ENCODE data around the gene PARVB. TPM values are rescaled to one million over a fixed set of nuclear protein-coding genes. Genes with fewer than 3 reads are reported as not detected.
A peak's percentile ranks its signal among the peaks of the same experiment; 100 is the strongest.

The PARVB gene
- total and polyA plus RNA-seq, 10 of the 15 experiments (the other 5 are each of a cell fraction or from before 2014, with no cell fraction given) = 5.2 to 264 (median 76.0) TPM

DNA sequence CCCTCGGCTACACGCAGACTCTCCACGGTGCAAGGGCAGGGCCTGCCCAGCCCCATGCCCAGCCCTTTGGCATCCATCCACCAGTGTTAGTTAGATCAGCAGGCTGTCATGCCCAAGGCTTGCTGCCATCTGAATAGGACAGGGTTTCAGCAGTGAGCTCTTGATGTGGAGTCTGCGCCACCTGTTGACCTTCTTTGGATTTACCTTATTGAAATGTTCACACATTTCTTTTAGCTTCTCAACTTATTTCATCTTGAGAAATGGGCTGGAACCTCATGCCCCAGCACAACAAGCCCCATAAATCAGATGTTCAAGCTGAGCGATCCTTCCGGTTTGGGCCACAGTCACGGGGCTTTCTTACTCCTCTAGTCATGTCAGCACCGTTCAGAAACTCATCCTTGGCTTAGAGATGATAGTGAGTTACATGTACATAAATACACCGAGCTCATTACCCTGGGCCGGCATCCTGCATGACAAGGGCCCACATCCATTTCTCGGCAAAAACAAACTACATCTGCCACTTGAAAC, 61.7 kb downstream of the PARVB start:
- Histone ChIP-seq H3K4me1 (ENCODE audit: control insufficient read depth, insufficient read depth, low read length) (no peaks in the 10 kb centered on the region), H4K20me1 (ENCODE audit: control insufficient read depth, insufficient read depth) (0 out of 2 replicates have a peak, but pooled peaks cover 4% of the 10 kb centered on the region), H3K36me3 (ENCODE audit: control insufficient read depth in 2 of 2, insufficient read depth in 2 of 2, low read length in 1 of 2) (peaks cover 13 to 14% of the 10 kb centered on the region in 2 experiments), H3K79me2 (ENCODE audit: control insufficient read depth, insufficient read depth, low read length) (peaks cover 6% of the 10 kb centered on the region), H3K9me3 (replicated peaks; ENCODE audit: control insufficient read depth, insufficient read depth, low read length) (no peaks in the 10 kb centered on the region; the same call in 2 of the 3 replicates), H3K27me3 (replicated peaks in 1 of 2; ENCODE audit: control insufficient read depth in 2 of 2, insufficient read depth in 2 of 2, low read length in 1 of 2) (no peaks in the 10 kb centered on the region), H3K27ac (ENCODE audit: control insufficient read depth, insufficient read depth) (no peak overlapping the region), H3K9ac (ENCODE audit: control insufficient read depth, insufficient read depth, low read length) (no peak overlapping the region), H3K4me2 (ENCODE audit: control insufficient read depth, insufficient read depth) (no peak overlapping the region), H3K4me3 (no peak overlapping the region), H2AFZ (ENCODE audit: control insufficient read depth, low read depth, low read length) (no peak overlapping the region)
- TF ChIP-seq RAD21 (IDR thresholded peaks at IDR 0.05; ENCODE audit: insufficient read depth, low read depth, low read length) (peak; percentile 86), LARP7 (IDR thresholded peaks at IDR 0.05) (0 out of 2 replicates have a peak, but pooled peaks have one; percentile 25), SMC3 (IDR thresholded peaks at IDR 0.05; ENCODE audit: borderline replicate concordance, low read length) (peak; percentile 77; the same call in 1 of the 2 replicates)
- TF ChIP-seq, protein P1, sequence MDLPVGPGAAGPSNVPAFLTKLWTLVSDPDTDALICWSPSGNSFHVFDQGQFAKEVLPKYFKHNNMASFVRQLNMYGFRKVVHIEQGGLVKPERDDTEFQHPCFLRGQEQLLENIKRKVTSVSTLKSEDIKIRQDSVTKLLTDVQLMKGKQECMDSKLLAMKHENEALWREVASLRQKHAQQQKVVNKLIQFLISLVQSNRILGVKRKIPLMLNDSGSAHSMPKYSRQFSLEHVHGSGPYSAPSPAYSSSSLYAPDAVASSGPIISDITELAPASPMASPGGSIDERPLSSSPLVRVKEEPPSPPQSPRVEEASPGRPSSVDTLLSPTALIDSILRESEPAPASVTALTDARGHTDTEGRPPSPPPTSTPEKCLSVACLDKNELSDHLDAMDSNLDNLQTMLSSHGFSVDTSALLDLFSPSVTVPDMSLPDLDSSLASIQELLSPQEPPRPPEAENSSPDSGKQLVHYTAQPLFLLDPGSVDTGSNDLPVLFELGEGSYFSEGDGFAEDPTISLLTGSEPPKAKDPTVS (IDR thresholded peaks at IDR 0.05; ENCODE audit: low read depth, low read length) = no peak
- TF ChIP-seq, protein P2, sequence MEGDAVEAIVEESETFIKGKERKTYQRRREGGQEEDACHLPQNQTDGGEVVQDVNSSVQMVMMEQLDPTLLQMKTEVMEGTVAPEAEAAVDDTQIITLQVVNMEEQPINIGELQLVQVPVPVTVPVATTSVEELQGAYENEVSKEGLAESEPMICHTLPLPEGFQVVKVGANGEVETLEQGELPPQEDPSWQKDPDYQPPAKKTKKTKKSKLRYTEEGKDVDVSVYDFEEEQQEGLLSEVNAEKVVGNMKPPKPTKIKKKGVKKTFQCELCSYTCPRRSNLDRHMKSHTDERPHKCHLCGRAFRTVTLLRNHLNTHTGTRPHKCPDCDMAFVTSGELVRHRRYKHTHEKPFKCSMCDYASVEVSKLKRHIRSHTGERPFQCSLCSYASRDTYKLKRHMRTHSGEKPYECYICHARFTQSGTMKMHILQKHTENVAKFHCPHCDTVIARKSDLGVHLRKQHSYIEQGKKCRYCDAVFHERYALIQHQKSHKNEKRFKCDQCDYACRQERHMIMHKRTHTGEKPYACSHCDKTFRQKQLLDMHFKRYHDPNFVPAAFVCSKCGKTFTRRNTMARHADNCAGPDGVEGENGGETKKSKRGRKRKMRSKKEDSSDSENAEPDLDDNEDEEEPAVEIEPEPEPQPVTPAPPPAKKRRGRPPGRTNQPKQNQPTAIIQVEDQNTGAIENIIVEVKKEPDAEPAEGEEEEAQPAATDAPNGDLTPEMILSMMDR (IDR thresholded peaks at IDR 0.05 in 2 of 3, conservative IDR thresholded peaks at IDR 0.05 in 1 of 3; ENCODE audit: control insufficient read depth in 2 of 3, extremely low read depth in 1 of 3, insufficient read depth in 1 of 3, low read depth in 3 of 3, low read length in 3 of 3) = peak; percentile 63 to 87 (median 72)
- ChIA-PET CTCF (interaction anchor here (0.6 to 9.6 kb wide), 44 partner anchors 8 to 598 kb away, joined by 3 to 499 read pairs (median 4); partner anchors contain the start of gene PARVG), SMC1A (ENCODE audit: uncharacterized antibody, unreplicated experiment) (interaction anchor here (0.6 to 8.3 kb wide), 31 partner anchors 8 to 541 kb away, joined by 3 to 282 read pairs (median 4); partner anchors contain the start of genes PARVB and PARVG), RAD21 (ENCODE audit: unreplicated experiment) (interaction anchor here (0.7 to 5.2 kb wide), 21 partner anchors 17 to 539 kb away, joined by 3 to 185 read pairs (median 5); partner anchors contain the start of genes PARVG and SAMM50), POLR2A (interaction anchor here (1.0 to 2.4 kb wide), 4 partner anchors 49 to 92 kb away, joined by 3 to 10 read pairs (median 5); partner anchors contain the start of gene PARVB)
- no TSS peak for BruUV-seq (replicated peaks)
- 63% methylated on average over 11 of the region's 11 CpGs for WGBS (ENCODE audit: insufficient coverage, insufficient replicate concordance, low lambda C conversion rate, missing lambda C conversion rate)
- ATAC-seq = peak; percentile 89
- peak; percentile 83 for FAIRE-seq
- intact Hi-C loops (cut with micrococcal nuclease; ENCODE audit: unreplicated experiment) (loop anchor here (1.0 to 10.0 kb wide), 2 partner anchors 93 to 479 kb away; no protein-coding TSS in a partner anchor), in situ Hi-C loops (cut with MboI) (loop anchor here (5.0 kb wide), 2 partner anchors 89 to 541 kb away; no protein-coding TSS in a partner anchor)
- peak; percentile 27 for DNase-seq (ENCODE audit: low read depth, low spot score)

Data from GM12878 (cell line).